Activated CD4-positive, alpha-beta T cell treated with anti-CD3 and anti-CD28 coated beads, Interleukin-2, amount 50 U/mL, for 48 hours (primary cell): ENCODE data around the gene PHKA2.

Experiments used
- DNase-seq, 2 experiments: peaks; one replicate each; pipeline ENCODE4 v3.0.0-alpha.2; 2020

PHKA2 gene

GRCh38 chrX:18887177-18887824, 96.6 kb downstream of the PHKA2 start:
- DNase-seq, result no peak

- peak; percentile 56 to 62 for DNase-seq
Observed at GRCh38 chrX:18886344-18887161, 97.4 kb downstream of the PHKA2 start.

- no peak for DNase-seq
Observed at GRCh38 chrX:18886005-18886343, 97.9 kb downstream of the PHKA2 start.

GRCh38 chrX:18885328-18886004, 98.4 kb downstream of the PHKA2 start:
- no peak for DNase-seq

GRCh38 chrX:18884916-18885315, 99.0 kb downstream of the PHKA2 start:
- DNase-seq, result no peak

GRCh38 chrX:18883961-18884765, 99.8 kb downstream of the PHKA2 start:
- no peak for DNase-seq

- no peak for DNase-seq
Observed at GRCh38 chrX:18883234-18883960, 100.5 kb downstream of the PHKA2 start.

GRCh38 chrX:18879144-18879543, 104.8 kb downstream of the PHKA2 start:
- DNase-seq, result no peak

- no peak for DNase-seq
Observed at GRCh38 chrX:18877469-18877868, 106.4 kb downstream of the PHKA2 start.

GRCh38 chrX:18875256-18875878, 108.5 kb downstream of the PHKA2 start:
- DNase-seq, result no peak

- no peak for DNase-seq
Observed at GRCh38 chrX:18874560-18875255, 109.2 kb downstream of the PHKA2 start.

GRCh38 chrX:18873836-18874235, 110.1 kb downstream of the PHKA2 start:
- no peak for DNase-seq

- peak; percentile 10 to 15 for DNase-seq
Observed at GRCh38 chrX:18873189-18873791, 110.6 kb downstream of the PHKA2 start.

GRCh38 chrX:18872621-18873020, 111.3 kb downstream of the PHKA2 start:
- no peak for DNase-seq

- DNase-seq, result no peak
Observed at GRCh38 chrX:18871970-18872369, 111.9 kb downstream of the PHKA2 start.

- no peak for DNase-seq
Observed at GRCh38 chrX:18871161-18871890, 112.6 kb downstream of the PHKA2 start.

- no peak for DNase-seq
Observed at GRCh38 chrX:18864390-18864920, 119.5 kb downstream of the PHKA2 start.

GRCh38 chrX:18861511-18861910, 122.4 kb downstream of the PHKA2 start:
- no peak for DNase-seq

GRCh38 chrX:18856645-18856997, 127.3 kb downstream of the PHKA2 start:
- no peak for DNase-seq
